Activated naive CD8-positive, alpha-beta T cell (primary cell): ENCODE measurements around the gene ADAMTS1.
A peak's percentile ranks its signal among the peaks of the same experiment; 100 is the strongest.

Experiments used
- H3K27ac Mint-ChIP-seq: one replicate; pipeline ENCODE4 v1.8.0; 2021; ENCODE audit warnings: mixed read lengths
- H3K27me3 Mint-ChIP-seq: one replicate; pipeline ENCODE4 v1.8.0; 2021; ENCODE audit warnings: mixed read lengths
- H3K36me3 Mint-ChIP-seq: one replicate; pipeline ENCODE4 v1.8.0; 2021; ENCODE audit warnings: mixed read lengths
- H3K4me1 Mint-ChIP-seq: one replicate; pipeline ENCODE4 v1.8.0; 2021; ENCODE audit warnings: low read depth, mixed read lengths
- H3K4me3 Mint-ChIP-seq: one replicate; pipeline ENCODE4 v1.8.0; 2021; ENCODE audit warnings: mild to moderate bottlenecking, mixed read lengths
- H3K9me3 Mint-ChIP-seq: one replicate; pipeline ENCODE4 v1.8.0; 2021; ENCODE audit warnings: low read depth, mixed read lengths

Gene ADAMTS1

GRCh38 chr21:26850116-26850643 is 5.0 kb upstream of the ADAMTS1 start:
- Mint-ChIP-seq H3K27me3 (peaks cover 45% of the 10 kb centered on the region), H3K4me1 (peaks cover 17% of the 10 kb centered on the region), H3K9me3 (no peaks in the 10 kb centered on the region), H3K27ac (no peak overlapping the region), H3K36me3 (no peaks in the 10 kb centered on the region), H3K4me3 (no peak overlapping the region)

- peaks cover 45% of the 10 kb centered on the region for H3K27me3 Mint-ChIP-seq
- no peak overlapping the region for H3K4me3 Mint-ChIP-seq
- no peaks in the 10 kb centered on the region for H3K36me3 Mint-ChIP-seq
- no peaks in the 10 kb centered on the region for H3K9me3 Mint-ChIP-seq
- no peak overlapping the region for H3K27ac Mint-ChIP-seq
- peaks cover 17% of the 10 kb centered on the region for H3K4me1 Mint-ChIP-seq
These were observed 4.4 kb upstream of the ADAMTS1 start for GRCh38 chr21:26849428-26850115.

- H3K27me3 Mint-ChIP-seq, result peaks cover 51% of the 10 kb centered on the region
- no peak overlapping the region for H3K4me3 Mint-ChIP-seq
- H3K4me1 Mint-ChIP-seq, result peaks cover 26% of the 10 kb centered on the region
- H3K9me3 Mint-ChIP-seq, result no peaks in the 10 kb centered on the region
- no peak overlapping the region for H3K27ac Mint-ChIP-seq
- no peaks in the 10 kb centered on the region for H3K36me3 Mint-ChIP-seq
These were observed 2.7 kb upstream of the ADAMTS1 start for GRCh38 chr21:26847921-26848320.

GRCh38 chr21:26847002-26847401 is 1.8 kb upstream of the ADAMTS1 start:
- H3K27ac Mint-ChIP-seq, result no peak overlapping the region
- H3K36me3 Mint-ChIP-seq, result no peaks in the 10 kb centered on the region
- peak overlapping the region; percentile 82 for H3K4me3 Mint-ChIP-seq
- H3K4me1 Mint-ChIP-seq, result peaks cover 26% of the 10 kb centered on the region
- no peaks in the 10 kb centered on the region for H3K9me3 Mint-ChIP-seq
- H3K27me3 Mint-ChIP-seq, result peaks cover 59% of the 10 kb centered on the region

GRCh38 chr21:26846036-26846931 is 1.1 kb upstream of the ADAMTS1 start:
- no peak overlapping the region for H3K27ac Mint-ChIP-seq
- H3K4me3 Mint-ChIP-seq, result peak overlapping the region; percentile 82
- peaks cover 26% of the 10 kb centered on the region for H3K4me1 Mint-ChIP-seq
- H3K27me3 Mint-ChIP-seq, result peaks cover 62% of the 10 kb centered on the region
- no peaks in the 10 kb centered on the region for H3K9me3 Mint-ChIP-seq
- no peaks in the 10 kb centered on the region for H3K36me3 Mint-ChIP-seq

GRCh38 chr21:26845759-26846035 is 488 bp upstream of the ADAMTS1 start:
- H3K4me3 Mint-ChIP-seq, result peak overlapping the region; percentile 82

GRCh38 chr21:26844258-26845065 is 747 bp downstream of the ADAMTS1 start:
- H3K27me3 Mint-ChIP-seq, result peaks cover 64% of the 10 kb centered on the region
- H3K36me3 Mint-ChIP-seq, result no peaks in the 10 kb centered on the region
- no peak overlapping the region for H3K27ac Mint-ChIP-seq
- H3K4me3 Mint-ChIP-seq, result peak overlapping the region; percentile 76
- peaks cover 29% of the 10 kb centered on the region for H3K4me1 Mint-ChIP-seq
- H3K9me3 Mint-ChIP-seq, result no peaks in the 10 kb centered on the region

More at GRCh38 chr21:26845759-26846035, 488 bp upstream of the ADAMTS1 start:
- Mint-ChIP-seq H3K4me1 (peaks cover 26% of the 10 kb centered on the region), H3K36me3 (no peaks in the 10 kb centered on the region), H3K9me3 (no peaks in the 10 kb centered on the region), H3K27ac (no peak overlapping the region), H3K27me3 (peaks cover 59% of the 10 kb centered on the region)

GRCh38 chr21:26843933-26844257 is 1.3 kb downstream of the ADAMTS1 start:
- H3K27me3 Mint-ChIP-seq, result peaks cover 63% of the 10 kb centered on the region
- peak overlapping the region; percentile 76 for H3K4me3 Mint-ChIP-seq
- no peak overlapping the region for H3K27ac Mint-ChIP-seq
- H3K4me1 Mint-ChIP-seq, result peaks cover 29% of the 10 kb centered on the region
- H3K9me3 Mint-ChIP-seq, result no peaks in the 10 kb centered on the region
- no peaks in the 10 kb centered on the region for H3K36me3 Mint-ChIP-seq

- H3K27ac Mint-ChIP-seq, result no peak overlapping the region
- H3K36me3 Mint-ChIP-seq, result no peaks in the 10 kb centered on the region
- H3K9me3 Mint-ChIP-seq, result no peaks in the 10 kb centered on the region
- H3K4me1 Mint-ChIP-seq, result peaks cover 29% of the 10 kb centered on the region
- peak overlapping the region; percentile 76 for H3K4me3 Mint-ChIP-seq
- peaks cover 59% of the 10 kb centered on the region for H3K27me3 Mint-ChIP-seq
These were observed 2.0 kb downstream of the ADAMTS1 start for GRCh38 chr21:26842974-26843932.

- H3K27ac Mint-ChIP-seq, result no peak overlapping the region
- H3K4me1 Mint-ChIP-seq, result peaks cover 28% of the 10 kb centered on the region
- no peak overlapping the region for H3K4me3 Mint-ChIP-seq
- H3K27me3 Mint-ChIP-seq, result peaks cover 55% of the 10 kb centered on the region
- H3K36me3 Mint-ChIP-seq, result no peaks in the 10 kb centered on the region
- H3K9me3 Mint-ChIP-seq, result no peaks in the 10 kb centered on the region
These were observed 2.9 kb downstream of the ADAMTS1 start for GRCh38 chr21:26842300-26842699.

- Mint-ChIP-seq H3K27me3 (peaks cover 44% of the 10 kb centered on the region), H3K9me3 (no peaks in the 10 kb centered on the region), H3K4me3 (no peak overlapping the region), H3K36me3 (no peaks in the 10 kb centered on the region), H3K4me1 (peaks cover 16% of the 10 kb centered on the region), H3K27ac (no peak overlapping the region)
These were observed 4.3 kb downstream of the ADAMTS1 start for GRCh38 chr21:26840912-26841311.

GRCh38 chr21:26840201-26840600 is 5.0 kb downstream of the ADAMTS1 start:
- no peaks in the 10 kb centered on the region for H3K9me3 Mint-ChIP-seq
- peaks cover 11% of the 10 kb centered on the region for H3K4me1 Mint-ChIP-seq
- no peak overlapping the region for H3K4me3 Mint-ChIP-seq
- H3K36me3 Mint-ChIP-seq, result no peaks in the 10 kb centered on the region
- H3K27me3 Mint-ChIP-seq, result peaks cover 39% of the 10 kb centered on the region
- no peak overlapping the region for H3K27ac Mint-ChIP-seq

- Mint-ChIP-seq H3K36me3 (no peaks in the 10 kb centered on the region), H3K27ac (no peak overlapping the region), H3K27me3 (peaks cover 26% of the 10 kb centered on the region), H3K4me3 (no peak overlapping the region), H3K4me1 (peaks cover 2% of the 10 kb centered on the region), H3K9me3 (no peaks in the 10 kb centered on the region)
These were observed 7.7 kb downstream of the ADAMTS1 start for GRCh38 chr21:26837539-26837938.

- H3K4me3 Mint-ChIP-seq, result no peak overlapping the region
- peaks cover 2% of the 10 kb centered on the region for H3K4me1 Mint-ChIP-seq
- no peak overlapping the region for H3K27ac Mint-ChIP-seq
- H3K27me3 Mint-ChIP-seq, result peaks cover 18% of the 10 kb centered on the region
- H3K9me3 Mint-ChIP-seq, result no peaks in the 10 kb centered on the region
- H3K36me3 Mint-ChIP-seq, result no peaks in the 10 kb centered on the region
These were observed 8.7 kb downstream of the ADAMTS1 start for GRCh38 chr21:26836528-26836927.
